ENCODE data around the gene PWP1. TPM values are rescaled to one million over a fixed set of nuclear protein-coding genes. Genes with fewer than 3 reads are reported as not detected.

PWP1 gene
- total RNA-seq, 1 donor from 2014 or later, result 28.2 TPM

GRCh38 chr12:107649661-107650061, 35.9 kb upstream of the PWP1 start:
- Mint-ChIP-seq H3K4me1 (ENCODE audit: low read depth) (peaks cover 5% of the 10 kb centered on the region), H3K27ac (no peak overlapping the region), H3K36me3 (ENCODE audit: insufficient read depth) (no peaks in the 10 kb centered on the region), H3K9me3 (ENCODE audit: low read depth) (no peaks in the 10 kb centered on the region), H3K27me3 (peaks cover 10% of the 10 kb centered on the region), H3K4me3 (ENCODE audit: low read depth) (no peak overlapping the region)
- DNase-seq (ENCODE audit: low spot score, unreplicated experiment), result no peak
- TF ChIP-seq CTCF (IDR thresholded peaks at IDR 0.05; ENCODE audit: unreplicated experiment), result no peak

GRCh38 chr12:107650977-107651376, 34.6 kb upstream of the PWP1 start:
- H3K4me3 Mint-ChIP-seq (ENCODE audit: low read depth), result no peak overlapping the region
- peaks cover 10% of the 10 kb centered on the region for H3K27me3 Mint-ChIP-seq
- H3K36me3 Mint-ChIP-seq (ENCODE audit: insufficient read depth), result no peaks in the 10 kb centered on the region
- H3K27ac Mint-ChIP-seq, result no peak overlapping the region
- H3K4me1 Mint-ChIP-seq (ENCODE audit: low read depth), result peaks cover 4% of the 10 kb centered on the region
- no peaks in the 10 kb centered on the region for H3K9me3 Mint-ChIP-seq (ENCODE audit: low read depth)
- no peak for TF ChIP-seq CTCF (IDR thresholded peaks at IDR 0.05; ENCODE audit: unreplicated experiment)
- DNase-seq (ENCODE audit: low spot score, unreplicated experiment), result no peak

- Mint-ChIP-seq H3K27me3 (peaks cover 7% of the 10 kb centered on the region), H3K36me3 (ENCODE audit: insufficient read depth) (no peaks in the 10 kb centered on the region)
- no peak for DNase-seq (ENCODE audit: low spot score, unreplicated experiment)
These were observed 33.8 kb upstream of the PWP1 start for GRCh38 chr12:107651571-107652449.

DNA sequence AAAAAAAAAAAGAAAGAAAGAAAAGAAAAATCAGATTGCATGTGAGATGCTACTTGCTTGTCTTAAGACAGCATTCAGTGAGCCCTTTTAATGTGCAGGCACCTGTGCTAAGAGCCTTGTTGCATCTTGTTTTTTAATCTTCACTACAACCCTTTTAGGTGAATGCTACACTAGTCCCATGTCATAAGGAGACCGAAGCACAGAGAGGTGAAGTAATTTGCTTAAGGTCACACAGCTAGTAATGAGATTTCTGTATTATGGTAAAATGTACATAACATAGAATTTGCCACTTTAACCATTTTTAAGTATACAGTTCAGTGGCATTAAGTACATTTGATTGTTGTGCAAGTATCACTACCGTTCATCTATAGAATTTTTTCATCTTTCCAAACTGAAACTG, 32.1 kb upstream of the PWP1 start:
- DNase-seq (ENCODE audit: low spot score, unreplicated experiment), result no peak
- Mint-ChIP-seq H3K36me3 (ENCODE audit: insufficient read depth) (no peaks in the 10 kb centered on the region), H3K9me3 (ENCODE audit: low read depth) (no peaks in the 10 kb centered on the region), H3K27ac (no peak overlapping the region), H3K4me3 (ENCODE audit: low read depth) (no peak overlapping the region), H3K4me1 (ENCODE audit: low read depth) (peaks cover 4% of the 10 kb centered on the region), H3K27me3 (peaks cover 7% of the 10 kb centered on the region)
- no peak for TF ChIP-seq CTCF (IDR thresholded peaks at IDR 0.05; ENCODE audit: unreplicated experiment)

More at GRCh38 chr12:107651571-107652449, 33.8 kb upstream of the PWP1 start:
- Mint-ChIP-seq H3K9me3 (ENCODE audit: low read depth) (no peaks in the 10 kb centered on the region), H3K4me3 (ENCODE audit: low read depth) (no peak overlapping the region), H3K4me1 (ENCODE audit: low read depth) (peaks cover 2% of the 10 kb centered on the region), H3K27ac (no peak overlapping the region)
- no peak for TF ChIP-seq CTCF (IDR thresholded peaks at IDR 0.05; ENCODE audit: unreplicated experiment)

DNA sequence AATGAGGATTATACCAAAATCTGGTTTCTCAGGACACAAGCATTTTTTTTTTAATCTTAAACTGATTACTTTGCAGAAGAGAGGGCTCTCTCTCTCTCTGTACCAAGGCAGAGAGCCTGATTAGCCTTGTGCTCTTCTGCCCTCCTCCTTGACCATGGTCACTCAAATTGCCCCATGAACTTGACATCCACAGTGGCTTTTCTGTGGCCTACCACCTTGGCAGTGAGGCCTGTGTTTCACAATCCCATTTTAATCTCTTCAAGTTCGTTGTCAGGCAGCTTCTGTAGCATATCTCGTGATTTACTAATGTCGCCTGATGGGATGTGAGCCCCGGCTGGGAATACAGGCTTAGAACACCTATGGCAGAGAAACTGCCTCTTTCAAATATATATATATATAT, 30.7 kb upstream of the PWP1 start:
- TF ChIP-seq CTCF (IDR thresholded peaks at IDR 0.05; ENCODE audit: unreplicated experiment), result no peak
- Mint-ChIP-seq H3K36me3 (ENCODE audit: insufficient read depth) (no peaks in the 10 kb centered on the region), H3K27ac (no peak overlapping the region), H3K4me1 (ENCODE audit: low read depth) (peaks cover 4% of the 10 kb centered on the region), H3K9me3 (ENCODE audit: low read depth) (no peaks in the 10 kb centered on the region), H3K4me3 (ENCODE audit: low read depth) (no peak overlapping the region), H3K27me3 (peaks cover 2% of the 10 kb centered on the region)
- no peak for DNase-seq (ENCODE audit: low spot score, unreplicated experiment)

Data from progenitor cell of endocrine pancreas (in vitro differentiated cells).